ENCODE measurements around the gene PRAMEF12.
"Not testable (repeated sequence)": the region's sequence is repeated elsewhere in the genome, so short reads cannot be mapped to it uniquely, and the experiment has no call there.

The PRAMEF12 gene

GRCh38 chr1:12771186-12771585 lies 2.4 kb upstream of the PRAMEF12 start:
- DNase-seq (ENCODE audit: low spot score) = no peak

GRCh38 chr1:12772520-12772919 lies 1.0 kb upstream of the PRAMEF12 start:
- DNase-seq (ENCODE audit: low spot score) = no peak

- no peak for DNase-seq (ENCODE audit: low spot score)
Observed at GRCh38 chr1:12774801-12775345, 1.3 kb downstream of the PRAMEF12 start.

- no peak for DNase-seq (ENCODE audit: low spot score)
Observed at GRCh38 chr1:12775443-12775842, 1.9 kb downstream of the PRAMEF12 start.

- DNase-seq (ENCODE audit: low spot score) = no peak
Observed at GRCh38 chr1:12776801-12777557, 3.4 kb downstream of the PRAMEF12 start.

GRCh38 chr1:12778061-12778460 lies 4.5 kb downstream of the PRAMEF12 start:
- no peak for DNase-seq (ENCODE audit: low spot score)

GRCh38 chr1:12778907-12779306 lies 5.4 kb downstream of the PRAMEF12 start:
- DNase-seq (ENCODE audit: low spot score) = no peak

GRCh38 chr1:12781488-12781887 lies 8.0 kb downstream of the PRAMEF12 start:
- DNase-seq (ENCODE audit: low spot score) = not testable (repeated sequence)

- DNase-seq (ENCODE audit: low spot score) = not testable (repeated sequence)
Observed at GRCh38 chr1:12783783-12784182, 10.2 kb downstream of the PRAMEF12 start.

- DNase-seq (ENCODE audit: low spot score) = not testable (repeated sequence)
Observed at GRCh38 chr1:12784729-12785128, 11.2 kb downstream of the PRAMEF12 start.

GRCh38 chr1:12791097-12791496 lies 17.6 kb downstream of the PRAMEF12 start, which contains the start of gene PRAMEF1:
PRAMEF1 (plus strand) TSS chr1:12791397; CDS start chr1:12793228, 1,831 bp downstream.
- not testable (repeated sequence) for DNase-seq (ENCODE audit: low spot score)

GRCh38 chr1:12798911-12799310 lies 25.4 kb downstream of the PRAMEF12 start:
- no peak for DNase-seq (ENCODE audit: low spot score)

- DNase-seq (ENCODE audit: low spot score) = no peak
Observed at GRCh38 chr1:12799730-12800129, 26.2 kb downstream of the PRAMEF12 start.

GRCh38 chr1:12809933-12810332 lies 36.4 kb downstream of the PRAMEF12 start:
- DNase-seq (ENCODE audit: low spot score) = no peak

- DNase-seq (ENCODE audit: low spot score) = no peak
Observed at GRCh38 chr1:12810691-12811408, 37.3 kb downstream of the PRAMEF12 start.

- no peak for DNase-seq (ENCODE audit: low spot score)
Observed at GRCh38 chr1:12811409-12811784, 37.9 kb downstream of the PRAMEF12 start.

GRCh38 chr1:12819061-12819460 lies 45.5 kb downstream of the PRAMEF12 start:
- DNase-seq (ENCODE audit: low spot score) = not testable (repeated sequence)
